ENCODE measurements around the gene RBM22. TPM values are rescaled to one million over a fixed set of nuclear protein-coding genes. Genes with fewer than 3 reads are reported as not detected.

RBM22 gene
- total RNA-seq, 1 donor from 2014 or later = 43.6 TPM

DNA sequence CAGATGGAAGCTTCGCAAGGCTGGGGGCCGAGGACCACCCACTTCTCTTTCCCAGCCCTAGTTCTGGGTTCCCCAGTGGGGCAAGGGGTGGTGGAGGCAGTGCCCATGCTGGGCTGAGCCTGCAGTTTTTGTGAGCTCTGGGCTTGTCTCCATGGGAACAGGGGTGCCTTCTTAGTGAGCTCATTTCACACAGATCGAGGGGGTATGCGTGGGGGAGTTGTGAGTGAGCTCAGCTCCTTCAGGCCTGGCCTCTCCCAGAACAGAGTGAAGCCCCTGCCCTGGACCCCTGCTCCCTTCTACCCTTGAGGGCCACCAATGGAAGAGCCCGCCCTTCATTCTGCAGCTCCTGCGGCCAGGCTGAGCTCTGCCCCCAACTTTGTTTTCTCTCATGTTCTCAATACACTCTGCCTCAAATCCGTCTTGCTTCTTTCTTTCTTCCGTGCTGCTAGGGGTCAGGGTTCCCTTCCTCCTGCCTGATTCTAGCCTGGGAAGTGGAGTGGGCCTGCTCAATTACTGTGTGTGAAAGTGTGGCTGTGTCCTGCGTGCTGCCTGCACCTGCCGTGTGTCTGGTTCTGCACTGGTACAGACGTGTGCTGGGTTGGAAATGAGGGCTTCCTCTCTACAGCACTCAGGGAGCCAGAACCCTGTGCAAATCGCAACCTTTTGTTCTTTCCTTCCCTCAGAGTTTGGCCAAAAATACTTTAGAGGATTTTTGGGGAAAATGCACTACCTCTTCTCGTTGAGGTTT lies 48.8 kb downstream of the RBM22 start:
- Mint-ChIP-seq H3K4me1 (ENCODE audit: unreplicated experiment) (peaks cover 15% of the 10 kb centered on the region), H3K4me3 (ENCODE audit: unreplicated experiment) (no peak overlapping the region), H3K36me3 (ENCODE audit: unreplicated experiment) (peaks cover 26% of the 10 kb centered on the region), H3K27ac (ENCODE audit: unreplicated experiment) (no peak overlapping the region), H3K9me3 (ENCODE audit: unreplicated experiment) (no peaks in the 10 kb centered on the region), H3K27me3 (ENCODE audit: unreplicated experiment) (no peaks in the 10 kb centered on the region)
- DNase-seq (ENCODE audit: extremely low spot score, unreplicated experiment) = no peak
- TF ChIP-seq, protein P1, sequence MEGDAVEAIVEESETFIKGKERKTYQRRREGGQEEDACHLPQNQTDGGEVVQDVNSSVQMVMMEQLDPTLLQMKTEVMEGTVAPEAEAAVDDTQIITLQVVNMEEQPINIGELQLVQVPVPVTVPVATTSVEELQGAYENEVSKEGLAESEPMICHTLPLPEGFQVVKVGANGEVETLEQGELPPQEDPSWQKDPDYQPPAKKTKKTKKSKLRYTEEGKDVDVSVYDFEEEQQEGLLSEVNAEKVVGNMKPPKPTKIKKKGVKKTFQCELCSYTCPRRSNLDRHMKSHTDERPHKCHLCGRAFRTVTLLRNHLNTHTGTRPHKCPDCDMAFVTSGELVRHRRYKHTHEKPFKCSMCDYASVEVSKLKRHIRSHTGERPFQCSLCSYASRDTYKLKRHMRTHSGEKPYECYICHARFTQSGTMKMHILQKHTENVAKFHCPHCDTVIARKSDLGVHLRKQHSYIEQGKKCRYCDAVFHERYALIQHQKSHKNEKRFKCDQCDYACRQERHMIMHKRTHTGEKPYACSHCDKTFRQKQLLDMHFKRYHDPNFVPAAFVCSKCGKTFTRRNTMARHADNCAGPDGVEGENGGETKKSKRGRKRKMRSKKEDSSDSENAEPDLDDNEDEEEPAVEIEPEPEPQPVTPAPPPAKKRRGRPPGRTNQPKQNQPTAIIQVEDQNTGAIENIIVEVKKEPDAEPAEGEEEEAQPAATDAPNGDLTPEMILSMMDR (IDR thresholded peaks at IDR 0.05) = no peak

DNA sequence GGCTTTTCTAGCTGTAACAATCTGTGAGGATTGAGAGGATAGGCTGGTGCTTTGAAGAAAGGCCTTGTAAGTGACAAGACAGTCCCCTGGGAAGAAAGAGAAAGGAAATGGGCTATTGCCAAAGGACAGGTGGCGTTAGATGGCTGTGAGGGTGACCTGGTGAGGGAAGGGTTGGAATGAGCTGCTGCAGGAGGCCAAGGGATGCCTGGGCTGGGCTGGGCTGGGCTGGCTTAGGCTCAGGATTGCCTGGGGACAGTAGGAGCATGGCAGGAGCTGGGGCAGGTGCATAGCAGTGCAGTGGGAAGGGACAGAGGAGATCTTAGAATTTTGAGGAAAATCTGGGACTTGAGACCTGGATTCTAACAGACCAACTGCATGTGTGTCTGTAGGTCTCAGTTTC lies 49.5 kb downstream of the RBM22 start:
- H3K27me3 Mint-ChIP-seq (ENCODE audit: unreplicated experiment) = no peaks in the 10 kb centered on the region
- H3K36me3 Mint-ChIP-seq (ENCODE audit: unreplicated experiment) = peaks cover 26% of the 10 kb centered on the region
- H3K9me3 Mint-ChIP-seq (ENCODE audit: unreplicated experiment) = no peaks in the 10 kb centered on the region
- H3K4me3 Mint-ChIP-seq (ENCODE audit: unreplicated experiment) = no peak overlapping the region
- H3K4me1 Mint-ChIP-seq (ENCODE audit: unreplicated experiment) = peaks cover 15% of the 10 kb centered on the region
- TF ChIP-seq, protein P1 (IDR thresholded peaks at IDR 0.05) = no peak
- DNase-seq (ENCODE audit: extremely low spot score, unreplicated experiment) = no peak
- H3K27ac Mint-ChIP-seq (ENCODE audit: unreplicated experiment) = no peak overlapping the region

DNA sequence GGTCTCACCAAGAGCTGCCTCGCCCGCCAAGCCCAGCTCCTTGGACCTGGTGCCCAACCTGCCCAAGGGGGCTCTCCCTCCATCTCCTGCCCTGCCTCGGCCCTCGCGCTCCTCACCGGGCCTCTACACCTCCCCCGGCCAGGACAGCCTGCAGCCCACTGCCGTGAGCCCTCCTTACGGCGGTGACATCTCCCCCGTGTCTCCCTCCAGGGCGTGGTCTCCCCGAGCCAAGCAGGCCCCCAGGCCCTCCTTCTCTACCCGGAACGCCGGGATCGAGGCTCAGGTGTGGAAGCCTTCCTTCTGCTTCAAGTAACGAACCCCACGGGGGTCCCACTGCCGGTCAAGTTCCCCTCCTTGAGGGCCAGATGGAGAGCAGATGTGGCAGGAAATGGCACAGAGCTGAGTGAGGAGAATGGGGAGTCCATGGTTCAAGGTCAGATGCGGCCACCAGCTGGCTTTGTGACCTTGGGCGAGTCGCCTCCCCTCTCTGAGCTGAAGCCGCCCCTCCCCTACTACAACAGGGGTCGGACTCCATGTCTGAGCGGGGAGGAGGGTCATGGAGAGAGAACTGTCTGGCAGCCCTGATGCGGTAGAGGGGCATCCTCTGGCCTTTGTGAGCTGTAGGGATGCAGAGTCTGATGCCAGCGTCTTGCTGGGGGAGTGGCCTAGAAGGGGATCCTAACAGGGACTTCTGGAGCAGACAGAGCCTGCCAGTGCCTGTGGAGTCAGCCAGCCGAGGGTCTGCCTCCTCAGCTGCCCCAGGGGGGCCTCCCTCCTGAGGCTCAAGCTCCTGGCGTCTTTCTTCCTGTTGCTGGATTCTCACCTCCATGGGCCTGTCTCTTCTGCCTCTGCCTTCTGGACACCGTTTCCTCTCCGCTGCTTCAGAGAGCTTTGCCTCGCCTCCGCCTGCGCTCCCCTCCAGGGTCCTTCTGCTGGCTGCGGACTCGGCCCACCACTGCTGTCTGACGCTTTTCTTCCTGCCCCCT lies 50.5 kb downstream of the RBM22 start:
- H3K9me3 Mint-ChIP-seq (ENCODE audit: unreplicated experiment) = no peaks in the 10 kb centered on the region
- TF ChIP-seq, protein P1 (IDR thresholded peaks at IDR 0.05) = no peak
- H3K4me3 Mint-ChIP-seq (ENCODE audit: unreplicated experiment) = no peak overlapping the region
- H3K27ac Mint-ChIP-seq (ENCODE audit: unreplicated experiment) = no peak overlapping the region
- H3K27me3 Mint-ChIP-seq (ENCODE audit: unreplicated experiment) = no peaks in the 10 kb centered on the region
- H3K4me1 Mint-ChIP-seq (ENCODE audit: unreplicated experiment) = peaks cover 22% of the 10 kb centered on the region
- peaks cover 26% of the 10 kb centered on the region for H3K36me3 Mint-ChIP-seq (ENCODE audit: unreplicated experiment)
- DNase-seq (ENCODE audit: extremely low spot score, unreplicated experiment) = no peak

DNA sequence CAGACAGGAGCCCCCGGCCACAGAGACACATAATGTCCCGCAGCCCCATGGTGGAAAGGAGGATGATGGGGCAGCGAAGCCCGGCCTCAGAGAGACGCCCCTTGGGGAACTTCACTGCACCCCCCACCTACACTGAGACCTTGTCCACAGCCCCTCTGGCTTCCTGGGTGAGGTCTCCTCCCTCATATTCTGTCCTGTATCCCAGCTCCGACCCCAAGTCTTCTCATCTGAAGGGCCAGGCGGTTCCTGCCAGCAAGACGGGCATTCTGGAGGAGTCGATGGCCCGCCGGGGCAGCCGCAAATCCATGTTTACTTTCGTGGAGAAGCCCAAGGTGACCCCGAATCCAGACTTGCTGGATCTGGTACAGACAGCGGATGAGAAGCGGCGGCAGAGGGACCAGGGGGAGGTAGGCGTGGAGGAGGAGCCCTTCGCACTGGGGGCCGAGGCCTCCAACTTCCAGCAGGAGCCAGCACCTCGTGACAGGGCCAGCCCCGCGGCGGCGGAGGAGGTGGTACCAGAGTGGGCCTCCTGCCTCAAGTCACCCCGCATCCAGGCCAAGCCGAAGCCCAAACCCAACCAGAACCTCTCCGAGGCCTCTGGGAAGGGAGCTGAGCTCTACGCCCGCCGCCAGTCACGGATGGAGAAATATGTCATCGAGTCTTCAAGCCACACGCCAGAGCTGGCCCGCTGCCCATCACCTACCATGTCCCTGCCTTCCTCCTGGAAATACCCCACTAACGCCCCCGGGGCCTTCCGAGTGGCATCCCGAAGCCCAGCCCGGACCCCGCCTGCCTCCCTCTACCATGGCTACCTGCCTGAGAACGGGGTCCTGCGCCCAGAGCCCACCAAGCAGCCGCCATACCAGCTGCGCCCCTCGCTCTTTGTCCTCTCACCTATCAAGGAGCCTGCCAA lies 51.5 kb downstream of the RBM22 start:
- Mint-ChIP-seq H3K4me1 (ENCODE audit: unreplicated experiment) (peaks cover 31% of the 10 kb centered on the region), H3K27me3 (ENCODE audit: unreplicated experiment) (no peaks in the 10 kb centered on the region), H3K4me3 (ENCODE audit: unreplicated experiment) (no peak overlapping the region), H3K36me3 (ENCODE audit: unreplicated experiment) (peaks cover 26% of the 10 kb centered on the region), H3K27ac (ENCODE audit: unreplicated experiment) (no peak overlapping the region), H3K9me3 (ENCODE audit: unreplicated experiment) (no peaks in the 10 kb centered on the region)
- DNase-seq (ENCODE audit: extremely low spot score, unreplicated experiment) = no peak
- TF ChIP-seq, protein P1 (IDR thresholded peaks at IDR 0.05) = no peak

Data from osteocyte (in vitro differentiated cells).